Raji (cell line): ENCODE results near the gene PTPRE.

Source experiments
- POLR2A ChIP-seq: IDR thresholded peaks from 2 replicates; pipeline ENCODE4 v1.6.1; 2011; ENCODE audit warnings: low read depth, low read length, control low read depth; ENCODE audit not compliant: insufficient read depth

Gene PTPRE

DNA sequence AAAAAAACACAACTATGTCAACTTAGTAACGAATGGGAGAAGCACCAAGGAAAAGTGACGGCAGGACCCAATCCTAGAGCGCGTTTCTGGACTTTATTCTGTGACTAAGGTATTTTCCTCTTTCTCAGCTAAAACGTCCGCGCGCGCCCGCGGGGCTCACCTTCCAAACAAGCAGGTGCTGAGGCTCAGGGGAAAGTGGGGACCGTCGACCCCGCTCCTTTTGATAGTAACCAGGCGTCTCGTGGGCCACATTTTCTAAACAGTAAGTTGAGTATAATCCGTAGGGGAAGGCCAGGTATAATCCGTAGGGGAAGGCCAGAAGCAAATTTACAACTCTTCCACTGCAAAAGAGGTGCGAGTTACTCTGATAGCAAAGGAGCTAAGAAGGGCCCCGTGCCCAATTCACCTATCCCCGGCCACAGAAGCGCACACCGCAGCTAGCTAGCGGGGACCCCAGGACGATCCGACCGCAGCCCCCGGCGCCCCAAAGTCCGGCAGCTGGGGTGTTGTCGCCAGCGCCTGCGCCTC, 218.6 kb downstream of the PTPRE start:
- TF ChIP-seq POLR2A, result no peak

- peak; percentile 65 for TF ChIP-seq POLR2A
Measured at GRCh38 chr10:128125944-128126764, 219.3 kb downstream of the PTPRE start, which contains the start of gene MKI67. MKI67 (minus strand) TSS chr10:128126423; CDS start chr10:128125667, 756 bp downstream.

DNA sequence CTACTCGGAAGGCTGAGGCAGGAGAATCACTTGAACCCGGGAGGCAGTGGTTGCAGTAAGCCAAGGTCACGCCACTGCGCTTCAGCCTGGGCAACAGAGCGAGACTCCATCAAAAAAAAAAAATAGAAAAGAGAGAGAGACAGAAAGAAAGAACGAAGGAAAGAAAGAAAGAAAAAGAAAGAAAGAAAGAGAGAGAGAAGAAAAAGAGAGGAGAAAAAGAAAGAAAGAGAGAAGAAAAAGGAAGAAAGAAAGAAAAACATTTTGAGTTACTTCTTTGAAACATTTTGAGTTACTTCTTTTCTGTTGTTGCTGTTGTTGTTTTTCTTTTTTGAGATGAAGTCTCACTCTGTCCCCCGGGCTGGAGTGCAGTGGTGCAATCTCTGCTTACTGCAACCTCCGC, 221.7 kb downstream of the PTPRE start:
- no peak for TF ChIP-seq POLR2A

GRCh38 chr10:128130051-128130450, 223.1 kb downstream of the PTPRE start:
- no peak for TF ChIP-seq POLR2A
